ENCODE measurements around the gene MTAP.

Gene MTAP

GRCh38 chr9:21803649-21804048 is 1.2 kb downstream of the MTAP start:
- TF ChIP-seq CTCF (IDR thresholded peaks at IDR 0.05; ENCODE audit: borderline replicate concordance, insufficient read depth, low read depth, low read length): no peak
- H3K4me3 ChIP-seq (ENCODE audit: low read depth, low read length): peak overlapping the region; percentile 62

- no peak overlapping the region for H3K4me3 ChIP-seq (ENCODE audit: low read depth, low read length)
- no peak for TF ChIP-seq CTCF (IDR thresholded peaks at IDR 0.05; ENCODE audit: borderline replicate concordance, insufficient read depth, low read depth, low read length)
These were observed 1.9 kb downstream of the MTAP start for GRCh38 chr9:21804331-21804730.

- TF ChIP-seq CTCF (IDR thresholded peaks at IDR 0.05; ENCODE audit: borderline replicate concordance, insufficient read depth, low read depth, low read length): no peak
- H3K4me3 ChIP-seq (ENCODE audit: low read depth, low read length): no peak overlapping the region
These were observed 2.4 kb downstream of the MTAP start for GRCh38 chr9:21804791-21805190.

GRCh38 chr9:21806644-21807043 is 4.2 kb downstream of the MTAP start:
- TF ChIP-seq CTCF (IDR thresholded peaks at IDR 0.05; ENCODE audit: borderline replicate concordance, insufficient read depth, low read depth, low read length): no peak
- no peak overlapping the region for H3K4me3 ChIP-seq (ENCODE audit: low read depth, low read length)

GRCh38 chr9:21810388-21810787 is 8.0 kb downstream of the MTAP start:
- no peak for TF ChIP-seq CTCF (IDR thresholded peaks at IDR 0.05; ENCODE audit: borderline replicate concordance, insufficient read depth, low read depth, low read length)
- H3K4me3 ChIP-seq (ENCODE audit: low read depth, low read length): no peak overlapping the region

GRCh38 chr9:21810881-21811280 is 8.4 kb downstream of the MTAP start:
- TF ChIP-seq CTCF (IDR thresholded peaks at IDR 0.05; ENCODE audit: borderline replicate concordance, insufficient read depth, low read depth, low read length): no peak

GRCh38 chr9:21811914-21812313 is 9.5 kb downstream of the MTAP start:
- no peak for TF ChIP-seq CTCF (IDR thresholded peaks at IDR 0.05; ENCODE audit: borderline replicate concordance, insufficient read depth, low read depth, low read length)
- no peak overlapping the region for H3K4me3 ChIP-seq (ENCODE audit: low read depth, low read length)

More at GRCh38 chr9:21810881-21811280, 8.4 kb downstream of the MTAP start:
- no peak overlapping the region for H3K4me3 ChIP-seq (ENCODE audit: low read depth, low read length)
